Mammary epithelial cell (primary cell): ENCODE measurements around the gene EP400.

Experiments
- EZH2 ChIP-seq: IDR thresholded peaks from 2 replicates; pipeline ENCODE4 v1.6.1; 2012; ENCODE audit warnings: low read length, inconsistent platforms, borderline replicate concordance
- TF ChIP-seq, protein P1 (sequence below), 2 donors: IDR thresholded peaks in 1 of 2; conservative IDR thresholded peaks in 1 of 2; 2 replicates each; pipeline ENCODE4 v1.5.1; 2011 to 2012; ENCODE audit warnings: inconsistent platforms in 2 of 2, low read length in 2 of 2, mild to moderate bottlenecking in 2 of 2, control low read depth in 1 of 2, low read depth in 1 of 2; ENCODE audit not compliant: insufficient read depth in 1 of 2; ENCODE audit errors: extremely low read depth in 1 of 2

DNA sequence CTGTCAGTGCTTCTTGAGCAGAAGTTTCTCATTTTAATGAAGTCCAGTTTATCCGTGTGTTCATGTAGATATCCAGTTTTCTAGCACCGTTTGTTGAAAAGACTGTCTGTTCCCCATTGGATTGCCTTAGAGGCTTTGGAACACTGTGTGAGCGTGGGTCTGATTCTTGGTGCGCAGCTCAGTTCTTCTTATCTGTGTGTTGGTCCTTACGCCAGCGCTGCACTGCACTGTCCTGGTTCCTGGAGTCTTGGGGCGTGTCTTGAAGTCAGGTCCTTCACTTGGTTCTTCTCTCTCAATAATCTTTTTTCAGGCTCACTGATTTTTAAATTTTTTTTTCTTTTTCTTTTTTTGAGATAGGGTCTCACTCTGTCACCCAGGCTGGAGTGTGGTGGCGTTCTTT is 25.5 kb downstream of the EP400 start:
- TF ChIP-seq, protein P1, sequence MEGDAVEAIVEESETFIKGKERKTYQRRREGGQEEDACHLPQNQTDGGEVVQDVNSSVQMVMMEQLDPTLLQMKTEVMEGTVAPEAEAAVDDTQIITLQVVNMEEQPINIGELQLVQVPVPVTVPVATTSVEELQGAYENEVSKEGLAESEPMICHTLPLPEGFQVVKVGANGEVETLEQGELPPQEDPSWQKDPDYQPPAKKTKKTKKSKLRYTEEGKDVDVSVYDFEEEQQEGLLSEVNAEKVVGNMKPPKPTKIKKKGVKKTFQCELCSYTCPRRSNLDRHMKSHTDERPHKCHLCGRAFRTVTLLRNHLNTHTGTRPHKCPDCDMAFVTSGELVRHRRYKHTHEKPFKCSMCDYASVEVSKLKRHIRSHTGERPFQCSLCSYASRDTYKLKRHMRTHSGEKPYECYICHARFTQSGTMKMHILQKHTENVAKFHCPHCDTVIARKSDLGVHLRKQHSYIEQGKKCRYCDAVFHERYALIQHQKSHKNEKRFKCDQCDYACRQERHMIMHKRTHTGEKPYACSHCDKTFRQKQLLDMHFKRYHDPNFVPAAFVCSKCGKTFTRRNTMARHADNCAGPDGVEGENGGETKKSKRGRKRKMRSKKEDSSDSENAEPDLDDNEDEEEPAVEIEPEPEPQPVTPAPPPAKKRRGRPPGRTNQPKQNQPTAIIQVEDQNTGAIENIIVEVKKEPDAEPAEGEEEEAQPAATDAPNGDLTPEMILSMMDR (conservative IDR thresholded peaks at IDR 0.05 in 1 of 2, IDR thresholded peaks at IDR 0.05 in 1 of 2; ENCODE audit: extremely low read depth in 1 of 2, insufficient read depth in 1 of 2, low read depth in 1 of 2, low read length in 2 of 2): no peak
- TF ChIP-seq EZH2: no peak
